ENCODE results near the gene FGD3. TPM values are rescaled to one million over a fixed set of nuclear protein-coding genes. Genes with fewer than 3 reads are reported as not detected.

The FGD3 gene
- total RNA-seq, 6 donors from 2014 or later, result 14.0 to 45.1 (median 22.3) TPM

- Histone ChIP-seq H3K36me3 (peaks cover 0 to 37% (median 16%) of the 10 kb centered on the region in 4 donors), H3K27ac (no peak overlapping the region), H3K4me3 (no peak overlapping the region), H3K27me3 (no peaks in the 10 kb centered on the region), H3K9me3 (no peaks in the 10 kb centered on the region), H3K4me1 (peaks cover 8 to 11% (median 10%) of the 10 kb centered on the region in 4 donors)
- no peak for TF ChIP-seq CTCF (IDR thresholded peaks at IDR 0.05)
- TF ChIP-seq POLR2AphosphoS5 (IDR thresholded peaks at IDR 0.05), result no peak
- TF ChIP-seq EP300 (IDR thresholded peaks at IDR 0.05), result no peak
- TF ChIP-seq POLR2A (IDR thresholded peaks at IDR 0.05), result no peak
- no peak for DNase-seq
- ATAC-seq (ENCODE audit: low FRiP score in 2 of 2), result peak in 1 of 2 donors; percentile 4
- 71% methylated on average over 1 to 8 of the region's 8 CpGs for WGBS, 2 donors
Observed at GRCh38 chr9:93025736-93026135, 78.4 kb downstream of the FGD3 start.

GRCh38 chr9:93026640-93027039 lies 79.3 kb downstream of the FGD3 start:
- Histone ChIP-seq H3K9me3 (no peaks in the 10 kb centered on the region), H3K27me3 (no peaks in the 10 kb centered on the region), H3K4me1 (peaks cover 9 to 14% (median 10%) of the 10 kb centered on the region in 4 donors), H3K27ac (peak overlapping the region in 2 of 4 donors; percentile 17 to 39), H3K36me3 (peaks cover 0 to 28% (median 15%) of the 10 kb centered on the region in 4 donors), H3K4me3 (no peak overlapping the region)
- no peak for ATAC-seq (ENCODE audit: low FRiP score in 2 of 2)
- no peak for DNase-seq
- TF ChIP-seq POLR2A (IDR thresholded peaks at IDR 0.05) (no peak), POLR2AphosphoS5 (IDR thresholded peaks at IDR 0.05) (no peak), CTCF (IDR thresholded peaks at IDR 0.05) (no peak), EP300 (IDR thresholded peaks at IDR 0.05) (no peak)
- WGBS, 2 donors, result 96 to 100% methylated on average over 4 to 7 of the region's 7 CpGs

- peak overlapping the region in 1 of 4 donors; percentile 20 for H3K27ac ChIP-seq
- ATAC-seq (ENCODE audit: low FRiP score in 2 of 2) (no peak), DNase-seq (no peak)
- 94 to 96% methylated on average over 10 of the region's 10 CpGs for WGBS, 2 donors
- peaks cover 9 to 23% (median 14%) of the 10 kb centered on the region in 4 donors for H3K4me1 ChIP-seq
- no peaks in the 10 kb centered on the region for H3K27me3 ChIP-seq
- H3K36me3 ChIP-seq, result peaks cover 0 to 22% (median 12%) of the 10 kb centered on the region in 4 donors
- H3K9me3 ChIP-seq, result no peaks in the 10 kb centered on the region
- no peak overlapping the region for H3K4me3 ChIP-seq
- TF ChIP-seq CTCF (IDR thresholded peaks at IDR 0.05) (no peak), POLR2A (IDR thresholded peaks at IDR 0.05) (no peak), EP300 (IDR thresholded peaks at IDR 0.05) (no peak), POLR2AphosphoS5 (IDR thresholded peaks at IDR 0.05) (no peak)
Observed at GRCh38 chr9:93027750-93028149, 80.4 kb downstream of the FGD3 start.

GRCh38 chr9:93028448-93029006 lies 81.2 kb downstream of the FGD3 start:
- Histone ChIP-seq H3K9me3 (no peaks in the 10 kb centered on the region), H3K27ac (peak overlapping the region; percentile 20 to 71 (median 36)), H3K4me1 (peaks cover 9 to 23% (median 15%) of the 10 kb centered on the region in 4 donors), H3K36me3 (peaks cover 0 to 20% (median 10%) of the 10 kb centered on the region in 4 donors), H3K4me3 (no peak overlapping the region), H3K27me3 (no peaks in the 10 kb centered on the region)
- DNase-seq (peak in 1 of 2 donors; percentile 58), ATAC-seq (ENCODE audit: low FRiP score in 2 of 2) (no peak)
- no peak for TF ChIP-seq EP300 (IDR thresholded peaks at IDR 0.05)
- TF ChIP-seq POLR2AphosphoS5 (IDR thresholded peaks at IDR 0.05), result no peak
- TF ChIP-seq POLR2A (IDR thresholded peaks at IDR 0.05), result no peak
- TF ChIP-seq CTCF (IDR thresholded peaks at IDR 0.05), result no peak
- WGBS, 2 donors, result 16 to 19% methylated on average over 6 of the region's 6 CpGs

All from upper lobe of left lung (tissue), 6 donors.